GM12878 (cell line): ENCODE results near the gene TMEM151A. TPM values are rescaled to one million over a fixed set of nuclear protein-coding genes. Genes with fewer than 3 reads are reported as not detected.

ENCODE experiments used
- ATAC-seq: fragments of 200-7000 bp; cut with Tn5 transposase; 3 replicates; pipeline ENCODE4 v1.9.1; 2020; ENCODE audit warnings: mild to moderate bottlenecking, moderate library complexity
- BruUV-seq: library from RNA; stranded (reverse); fragments of 400-500 nt; replicated peaks from 2 replicates; lab custom pipeline; 2021; lab: Mats Ljungman, UMichigan
- CTCF ChIA-PET: fragments of 300-600 bp; sonication (Branson Sonifier 250); formaldehyde crosslinking; extraction: SDS; loops from one replicate; lab custom pipeline; 2021; ENCODE audit warnings: inconsistent platforms; lab: Yijun Ruan, JAX
- POLR2A ChIA-PET: fragments of 350-600 bp; formaldehyde crosslinking; extraction: SDS; loops from one replicate; lab custom pipeline; 2021; ENCODE audit warnings: inconsistent platforms; lab: Charles Lee
- RAD21 ChIA-PET: fragments of 300-600 bp; sonication (Branson Sonifier 250); formaldehyde crosslinking; loops from one replicate; lab custom pipeline; 2023; ENCODE audit warnings: antibody characterized with exemption; ENCODE audit not compliant: unreplicated experiment; lab: Charles Lee
- SMC1A ChIA-PET: fragments of 300-600 bp; sonication (Branson Sonifier 250); formaldehyde crosslinking; loops from one replicate; lab custom pipeline; 2023; ENCODE audit not compliant: unreplicated experiment, uncharacterized antibody; lab: Charles Lee
- DNase-seq: peaks from one replicate; pipeline ENCODE4 v3.0.0-alpha.2; 2011; ENCODE audit warnings: low read depth, low spot score
- FAIRE-seq: peaks from 3 replicates; lab custom pipeline; 2011; peaks lifted over from hg19 to GRCh38; lab: Jason Lieb, UNC
- H2AFZ ChIP-seq: 2 replicates; pipeline ENCODE4 v1.6.0; 2011; ENCODE audit warnings: low read depth, low read length, control low read depth; ENCODE audit not compliant: control insufficient read depth
- H3K27ac ChIP-seq: 2 replicates; pipeline ENCODE4 v1.5.1; 2011; ENCODE audit warnings: control low read depth; ENCODE audit not compliant: control insufficient read depth, insufficient read depth
- H3K27me3 ChIP-seq, 2 experiments: replicated peaks in 1 of 2; 2 replicates each; pipeline versions ENCODE4 v1.6.0 to v1.6.1; 2011; ENCODE audit warnings: low read length in 1 of 2; ENCODE audit not compliant: control insufficient read depth in 2 of 2, insufficient read depth in 2 of 2
- H3K36me3 ChIP-seq, 2 experiments: 2 replicates each; pipeline ENCODE4 v1.5.1; 2011; ENCODE audit warnings: low read length in 1 of 2; ENCODE audit not compliant: control insufficient read depth in 2 of 2, insufficient read depth in 2 of 2
- H3K4me1 ChIP-seq: 2 replicates; pipeline ENCODE4 v1.6.1; 2011; ENCODE audit warnings: mild to moderate bottlenecking, low read length, moderate library complexity, mixed read lengths; ENCODE audit not compliant: control insufficient read depth, insufficient read depth
- H3K4me2 ChIP-seq: 2 replicates; pipeline ENCODE4 v1.6.0; 2011; ENCODE audit warnings: control low read depth; ENCODE audit not compliant: control insufficient read depth, insufficient read depth
- H3K4me3 ChIP-seq: fragments of 200-600 bp; sonication (generic); 2 replicates; pipeline ENCODE4 v1.5.1; 2016
- H3K79me2 ChIP-seq: 2 replicates; pipeline ENCODE4 v1.6.0; 2011; ENCODE audit warnings: low read length; ENCODE audit not compliant: control insufficient read depth, insufficient read depth
- H3K9ac ChIP-seq: 2 replicates; pipeline ENCODE4 v1.8.0; 2011; ENCODE audit warnings: low read length, control low read depth, mixed read lengths; ENCODE audit not compliant: control insufficient read depth, insufficient read depth
- H3K9me3 ChIP-seq: replicated peaks from 3 replicates; pipeline ENCODE4 v1.5.1; 2011; ENCODE audit warnings: mild to moderate bottlenecking, low read length; ENCODE audit not compliant: control insufficient read depth, insufficient read depth
- H4K20me1 ChIP-seq: 2 replicates; pipeline ENCODE4 v1.6.0; 2011; ENCODE audit not compliant: control insufficient read depth, insufficient read depth
- BMI1 ChIP-seq: fragments of 450-650 bp; IDR thresholded peaks from 2 replicates; pipeline ENCODE4 v1.6.1; 2016; ENCODE audit warnings: mild to moderate bottlenecking, moderate library complexity, borderline replicate concordance
- CEBPB ChIP-seq, 2 experiments: fragments of 150-350 bp in 1 of 2; IDR thresholded peaks; 2 replicates each; pipeline ENCODE4 v1.6.1; 2012 to 2014; ENCODE audit warnings: low read depth in 2 of 2, low read length in 2 of 2, borderline replicate concordance in 1 of 2, inconsistent platforms in 1 of 2
- CHD1 ChIP-seq: IDR thresholded peaks from 2 replicates; pipeline ENCODE4 v1.6.1; 2012; ENCODE audit warnings: low read depth, low read length, improper control_type of control experiment
- HDGF ChIP-seq: fragments of 450-650 bp; IDR thresholded peaks from 2 replicates; pipeline ENCODE4 v1.6.1; 2016; ENCODE audit warnings: antibody characterized with exemption
- IKZF2 ChIP-seq, 2 experiments: fragments of 450-650 bp; IDR thresholded peaks; 2 replicates each; pipeline ENCODE4 v1.6.1; 2017; ENCODE audit warnings: mild to moderate bottlenecking in 2 of 2, moderate library complexity in 2 of 2
- MTA2 ChIP-seq: fragments of 450-650 bp; IDR thresholded peaks from 2 replicates; pipeline ENCODE4 v1.6.1; 2016; ENCODE audit warnings: low read depth, mild to moderate bottlenecking, moderate library complexity
- POLR2AphosphoS2 ChIP-seq: IDR thresholded peaks from 2 replicates; pipeline ENCODE4 v1.6.1; 2011; ENCODE audit warnings: low read depth, mild to moderate bottlenecking, low read length, improper control_type of control experiment, moderate library complexity
- POLR2AphosphoS5 ChIP-seq: IDR thresholded peaks from 2 replicates; pipeline ENCODE4 v1.6.1; 2011; ENCODE audit warnings: mild to moderate bottlenecking, low read length, inconsistent platforms
- RBBP5 ChIP-seq: fragments of 200-600 bp; sonication (generic); conservative IDR thresholded peaks from 2 replicates; pipeline ENCODE4 v1.6.1; 2016
- SMC3 ChIP-seq: IDR thresholded peaks from 2 replicates; pipeline ENCODE4 v1.6.1; 2011; ENCODE audit warnings: low read length, improper control_type of control experiment, borderline replicate concordance
- STAT3 ChIP-seq: IDR thresholded peaks from 2 replicates; pipeline ENCODE4 v1.6.1; 2011; ENCODE audit warnings: low read depth, low read length, improper control_type of control experiment
- ZNF24 ChIP-seq: fragments of 450-650 bp; IDR thresholded peaks from 2 replicates; pipeline ENCODE4 v1.6.1; 2017; ENCODE audit warnings: antibody characterized with exemption, mild to moderate bottlenecking
- WGBS: methylation state at CpG from one replicate; pipeline ENCODE4 v1.1.6; 2016; ENCODE audit warnings: low lambda C conversion rate; ENCODE audit not compliant: insufficient replicate concordance, insufficient coverage; ENCODE audit errors: missing lambda C conversion rate; 5-methylcytosine and 5-hydroxymethylcytosine counted together
- in situ Hi-C: fragments of 300-500 bp; cut with MboI; formaldehyde crosslinking; loops from 9 replicates; pipeline ENCODE4 v1.14.3; 2018; ENCODE audit warnings: mixed read lengths
- intact Hi-C: fragments of 100-400 bp; cut with micrococcal nuclease; formaldehyde crosslinking; loops from one replicate; pipeline ENCODE4 v1.14.2; 2022; ENCODE audit not compliant: unreplicated experiment
- polyA plus RNA-seq, 11 experiments: library from polyadenylated mRNA; depleted of rRNA in 4 of 11; unstranded in 6 of 11; stranded (reverse) in 5 of 11; fragments of >200 nt; fragmentation: Nextera tagmentation in 4 of 11; fragmentation: Illumina TruSeq in 1 of 11; extraction: Ambion mirVana in 4 of 11; extraction: Trizol in 1 of 11; gene quantifications; 1 replicate in 1 of 11; 2 replicates in 10 of 11; pipeline versions ENCODE4 v1.2.1 to v1.2.3, GENCODE V29; 2011 to 2016; ENCODE audit warnings: inconsistent platforms in 2 of 11, missing spikeins in 2 of 11, low read depth in 1 of 11
- total RNA-seq, 4 experiments: library from RNA; depleted of rRNA in 3 of 4; stranded (reverse); fragments of >200 nt in 3 of 4; fragmentation: Illumina TruSeq in 1 of 4; extraction: Trizol in 1 of 4; gene quantifications; 2 replicates each; pipeline versions ENCODE4 v1.2.1 to v1.2.3, GENCODE V29; 2013 to 2021
- TF ChIP-seq, protein P1 (sequence below): fragments of 450-650 bp; IDR thresholded peaks from 2 replicates; pipeline ENCODE4 v1.6.1; 2017; ENCODE audit warnings: mild to moderate bottlenecking, low read depth, inconsistent platforms; ENCODE audit not compliant: poor library complexity, severe bottlenecking
- TF ChIP-seq, protein P2 (sequence below): fragments of 450-650 bp; IDR thresholded peaks from 2 replicates; pipeline ENCODE4 v1.6.1; 2016; ENCODE audit warnings: mild to moderate bottlenecking
- TF ChIP-seq, protein P3 (sequence below): fragments of 450-650 bp; IDR thresholded peaks from 2 replicates; pipeline ENCODE4 v1.6.1; 2017; ENCODE audit warnings: mild to moderate bottlenecking, moderate library complexity
- TF ChIP-seq, protein P4 (sequence below): fragments of 450-650 bp; IDR thresholded peaks from 2 replicates; pipeline ENCODE4 v1.6.1; 2016; ENCODE audit warnings: mild to moderate bottlenecking

The TMEM151A gene
- total and polyA plus RNA-seq, 10 of the 15 experiments (the other 5 are each of a cell fraction or from before 2014, with no cell fraction given): not detected

DNA sequence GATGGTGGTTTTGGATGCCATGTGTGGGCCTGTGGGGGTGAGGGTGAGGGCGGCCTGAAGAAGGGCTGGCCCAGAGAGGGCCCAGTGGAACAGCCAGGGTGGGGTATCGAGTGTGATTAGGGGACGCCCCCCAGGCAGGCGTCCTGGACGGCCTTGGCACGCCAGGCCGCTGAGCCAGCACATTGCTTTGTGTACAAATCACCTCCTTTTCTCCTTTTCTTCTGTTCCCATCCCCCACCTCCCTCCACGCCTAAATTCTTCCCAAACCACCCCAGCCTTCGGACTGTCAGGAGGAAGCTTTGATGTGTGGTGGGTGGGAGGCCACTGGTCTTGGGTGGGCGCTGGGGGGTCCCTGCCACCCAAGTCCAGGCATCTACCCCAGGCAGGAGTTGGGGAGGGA is 33.0 kb downstream of the TMEM151A start:
- ChIA-PET CTCF (interaction anchor here (3.8 kb wide), 1 partner anchor 13 kb away, joined by 34 read pairs; no protein-coding TSS in a partner anchor), POLR2A (no interaction called here), RAD21 (interaction anchor here (1.0 kb wide), 1 partner anchor 11 kb away, joined by 3 read pairs; no protein-coding TSS in a partner anchor), SMC1A (interaction anchor here (3.4 kb wide), 1 partner anchor 13 kb away, joined by 12 read pairs; no protein-coding TSS in a partner anchor)
- Histone ChIP-seq H3K79me2 (no peaks in the 10 kb centered on the region), H4K20me1 (no peaks in the 10 kb centered on the region), H3K36me3 (no peaks in the 10 kb centered on the region), H3K4me2 (no peak overlapping the region), H3K9ac (no peak overlapping the region), H2AFZ (no peak overlapping the region), H3K4me1 (peaks cover 10% of the 10 kb centered on the region; the same call in 1 of the 2 replicates), H3K27ac (no peak overlapping the region), H3K4me3 (no peak overlapping the region), H3K27me3 (no peaks in the 10 kb centered on the region; a peak in 1 of 4 replicates), H3K9me3 (no peaks in the 10 kb centered on the region; the same call in 2 of the 3 replicates)
- intact Hi-C loops: no loop called here
- BruUV-seq: no TSS peak
- ATAC-seq: no peak
- WGBS: 42% methylated on average over 10 of the region's 10 CpGs
- in situ Hi-C loops: no loop called here
- no peak for TF ChIP-seq RBBP5
- no peak for TF ChIP-seq ZNF24
- no peak for TF ChIP-seq SMC3
- no peak for TF ChIP-seq IKZF2 (IDR thresholded peaks at IDR 0.05)
- TF ChIP-seq MTA2: no peak
- no peak for TF ChIP-seq BMI1
- no peak for TF ChIP-seq STAT3
- TF ChIP-seq CEBPB (IDR thresholded peaks at IDR 0.05; ENCODE audit: borderline replicate concordance in 1 of 2, low read depth in 2 of 2, low read length in 2 of 2): no peak
- TF ChIP-seq, protein P1, sequence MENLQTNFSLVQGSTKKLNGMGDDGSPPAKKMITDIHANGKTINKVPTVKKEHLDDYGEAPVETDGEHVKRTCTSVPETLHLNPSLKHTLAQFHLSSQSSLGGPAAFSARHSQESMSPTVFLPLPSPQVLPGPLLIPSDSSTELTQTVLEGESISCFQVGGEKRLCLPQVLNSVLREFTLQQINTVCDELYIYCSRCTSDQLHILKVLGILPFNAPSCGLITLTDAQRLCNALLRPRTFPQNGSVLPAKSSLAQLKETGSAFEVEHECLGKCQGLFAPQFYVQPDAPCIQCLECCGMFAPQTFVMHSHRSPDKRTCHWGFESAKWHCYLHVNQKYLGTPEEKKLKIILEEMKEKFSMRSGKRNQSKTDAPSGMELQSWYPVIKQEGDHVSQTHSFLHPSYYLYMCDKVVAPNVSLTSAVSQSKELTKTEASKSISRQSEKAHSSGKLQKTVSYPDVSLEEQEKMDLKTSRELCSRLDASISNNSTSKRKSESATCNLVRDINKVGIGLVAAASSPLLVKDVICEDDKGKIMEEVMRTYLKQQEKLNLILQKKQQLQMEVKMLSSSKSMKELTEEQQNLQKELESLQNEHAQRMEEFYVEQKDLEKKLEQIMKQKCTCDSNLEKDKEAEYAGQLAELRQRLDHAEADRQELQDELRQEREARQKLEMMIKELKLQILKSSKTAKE: no peak
- TF ChIP-seq, protein P2, sequence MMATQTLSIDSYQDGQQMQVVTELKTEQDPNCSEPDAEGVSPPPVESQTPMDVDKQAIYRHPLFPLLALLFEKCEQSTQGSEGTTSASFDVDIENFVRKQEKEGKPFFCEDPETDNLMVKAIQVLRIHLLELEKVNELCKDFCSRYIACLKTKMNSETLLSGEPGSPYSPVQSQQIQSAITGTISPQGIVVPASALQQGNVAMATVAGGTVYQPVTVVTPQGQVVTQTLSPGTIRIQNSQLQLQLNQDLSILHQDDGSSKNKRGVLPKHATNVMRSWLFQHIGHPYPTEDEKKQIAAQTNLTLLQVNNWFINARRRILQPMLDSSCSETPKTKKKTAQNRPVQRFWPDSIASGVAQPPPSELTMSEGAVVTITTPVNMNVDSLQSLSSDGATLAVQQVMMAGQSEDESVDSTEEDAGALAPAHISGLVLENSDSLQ: no peak
- no peak for TF ChIP-seq POLR2AphosphoS2
- TF ChIP-seq POLR2AphosphoS5: no peak
- no peak for TF ChIP-seq HDGF
- no peak for TF ChIP-seq CHD1
- TF ChIP-seq, protein P3, sequence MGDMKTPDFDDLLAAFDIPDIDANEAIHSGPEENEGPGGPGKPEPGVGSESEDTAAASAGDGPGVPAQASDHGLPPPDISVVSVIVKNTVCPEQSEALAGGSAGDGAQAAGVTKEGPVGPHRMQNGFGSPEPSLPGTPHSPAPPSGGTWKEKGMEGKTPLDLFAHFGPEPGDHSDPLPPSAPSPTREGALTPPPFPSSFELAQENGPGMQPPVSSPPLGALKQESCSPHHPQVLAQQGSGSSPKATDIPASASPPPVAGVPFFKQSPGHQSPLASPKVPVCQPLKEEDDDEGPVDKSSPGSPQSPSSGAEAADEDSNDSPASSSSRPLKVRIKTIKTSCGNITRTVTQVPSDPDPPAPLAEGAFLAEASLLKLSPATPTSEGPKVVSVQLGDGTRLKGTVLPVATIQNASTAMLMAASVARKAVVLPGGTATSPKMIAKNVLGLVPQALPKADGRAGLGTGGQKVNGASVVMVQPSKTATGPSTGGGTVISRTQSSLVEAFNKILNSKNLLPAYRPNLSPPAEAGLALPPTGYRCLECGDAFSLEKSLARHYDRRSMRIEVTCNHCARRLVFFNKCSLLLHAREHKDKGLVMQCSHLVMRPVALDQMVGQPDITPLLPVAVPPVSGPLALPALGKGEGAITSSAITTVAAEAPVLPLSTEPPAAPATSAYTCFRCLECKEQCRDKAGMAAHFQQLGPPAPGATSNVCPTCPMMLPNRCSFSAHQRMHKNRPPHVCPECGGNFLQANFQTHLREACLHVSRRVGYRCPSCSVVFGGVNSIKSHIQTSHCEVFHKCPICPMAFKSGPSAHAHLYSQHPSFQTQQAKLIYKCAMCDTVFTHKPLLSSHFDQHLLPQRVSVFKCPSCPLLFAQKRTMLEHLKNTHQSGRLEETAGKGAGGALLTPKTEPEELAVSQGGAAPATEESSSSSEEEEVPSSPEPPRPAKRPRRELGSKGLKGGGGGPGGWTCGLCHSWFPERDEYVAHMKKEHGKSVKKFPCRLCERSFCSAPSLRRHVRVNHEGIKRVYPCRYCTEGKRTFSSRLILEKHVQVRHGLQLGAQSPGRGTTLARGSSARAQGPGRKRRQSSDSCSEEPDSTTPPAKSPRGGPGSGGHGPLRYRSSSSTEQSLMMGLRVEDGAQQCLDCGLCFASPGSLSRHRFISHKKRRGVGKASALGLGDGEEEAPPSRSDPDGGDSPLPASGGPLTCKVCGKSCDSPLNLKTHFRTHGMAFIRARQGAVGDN: no peak
- TF ChIP-seq, protein P4, sequence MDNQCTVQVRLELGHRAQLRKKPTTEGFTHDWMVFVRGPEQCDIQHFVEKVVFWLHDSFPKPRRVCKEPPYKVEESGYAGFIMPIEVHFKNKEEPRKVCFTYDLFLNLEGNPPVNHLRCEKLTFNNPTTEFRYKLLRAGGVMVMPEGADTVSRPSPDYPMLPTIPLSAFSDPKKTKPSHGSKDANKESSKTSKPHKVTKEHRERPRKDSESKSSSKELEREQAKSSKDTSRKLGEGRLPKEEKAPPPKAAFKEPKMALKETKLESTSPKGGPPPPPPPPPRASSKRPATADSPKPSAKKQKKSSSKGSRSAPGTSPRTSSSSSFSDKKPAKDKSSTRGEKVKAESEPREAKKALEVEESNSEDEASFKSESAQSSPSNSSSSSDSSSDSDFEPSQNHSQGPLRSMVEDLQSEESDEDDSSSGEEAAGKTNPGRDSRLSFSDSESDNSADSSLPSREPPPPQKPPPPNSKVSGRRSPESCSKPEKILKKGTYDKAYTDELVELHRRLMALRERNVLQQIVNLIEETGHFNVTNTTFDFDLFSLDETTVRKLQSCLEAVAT: no peak
- FAIRE-seq: no peak
- no peak for DNase-seq
